Pancreas (tissue), 10 donors: ENCODE data around the gene TRAPPC3. TPM values are rescaled to one million over a fixed set of nuclear protein-coding genes. Genes with fewer than 3 reads are reported as not detected.

ENCODE experiments used
- ATAC-seq, 4 donors: fragments of 200-7000 bp; cut with Tn5 transposase; one replicate each; pipeline versions ENCODE4 v1.8.0 to v1.9.1; 2020; ENCODE audit warnings: mild to moderate bottlenecking in 4 of 4, moderate library complexity in 4 of 4
- DNase-seq, 6 donors: peaks; one replicate each; pipeline ENCODE4 v3.0.0-alpha.2; 2020
- FAIRE-seq: peaks from 2 replicates; lab custom pipeline; 2012; peaks lifted over from hg19 to GRCh38; lab: Jason Lieb, UNC
- H3K27ac ChIP-seq, 4 donors: fragments of 200-600 bp; sonication (generic); 1 replicate in 3 of 4; 2 replicates in 1 of 4; pipeline versions ENCODE4 v1.5.0 to v1.8.0; 2020
- H3K27me3 ChIP-seq, 4 donors: fragments of 200-600 bp; one replicate each; pipeline ENCODE4 v1.8.0; 2021
- H3K36me3 ChIP-seq, 3 donors: fragments of 200-600 bp; sonication (generic) in 1 of 3; one replicate each; pipeline versions ENCODE4 v1.5.0 to v1.8.0; 2020 to 2021
- H3K4me1 ChIP-seq, 3 donors: fragments of 200-600 bp; one replicate each; pipeline ENCODE4 v1.8.0; 2021
- H3K4me3 ChIP-seq, 4 donors: fragments of 200-600 bp; sonication (generic) in 2 of 4; one replicate each; pipeline versions ENCODE4 v1.5.0 to v1.8.0; 2020 to 2021
- H3K9me3 ChIP-seq, 4 donors: fragments of 200-600 bp; one replicate each; pipeline ENCODE4 v1.8.0; 2021
- WGBS, 2 donors: extraction: QIAGEN DNeasy Blood & Tissue Kit; methylation state at CpG; one replicate each; pipeline ENCODE4 v1.1.7; 2013; 5-methylcytosine and 5-hydroxymethylcytosine counted together
- intact Hi-C, 3 donors: fragments of 100-400 bp; cut with DNase I; formaldehyde crosslinking; loops; one replicate each; pipeline versions ENCODE4 v1.11.1 to v1.14.2; 2022
- polyA plus RNA-seq, 2 donors: library from polyadenylated mRNA; stranded (reverse); fragments of 200-250 nt; gene quantifications; one replicate each; pipeline ENCODE4 v1.2.3, GENCODE V29; 2013
- total RNA-seq, 6 donors: library from RNA; stranded (reverse); fragmentation: NEBNext Ultra II Directional in 4 of 6; extraction: Animal tissue kit (Norgen Biotek cat#: 25700) in 4 of 6; gene quantifications; one replicate each; pipeline versions ENCODE4 v1.2.1 to v1.2.4, GENCODE V29; 2021 to 2023
- TF ChIP-seq, protein P1 (sequence below), 4 donors: fragments of 200-600 bp; sonication (generic) in 3 of 4; IDR thresholded peaks; one replicate each; pipeline versions ENCODE4 v1.5.0 to v1.8.0; 2021; ENCODE audit warnings: antibody characterized with exemption in 4 of 4
- donor health status: healthy with polysubstance abuse.
- donor health status: DM: no; HTN: no; CAD: no; lungs with moderate emphysema.
- donor health status: DM: no; HTN: no; CAD: no.
- donor health status: control.
- donor health status: control.
- donor health status: Bipolar disorder and iron deficiency.
- donor health status: DM: yes; HTN: yes; CAD: no.
- donor health status: DM: no; HTN: no; CAD: no.
- donor health status: DM: no; HTN: no; CAD: no.
- donor health status: DM: yes; HTN: yes; CAD: no.

The TRAPPC3 gene
- total and polyA plus RNA-seq, 8 donors = 21.8 to 41.5 (median 27.0) TPM

DNA sequence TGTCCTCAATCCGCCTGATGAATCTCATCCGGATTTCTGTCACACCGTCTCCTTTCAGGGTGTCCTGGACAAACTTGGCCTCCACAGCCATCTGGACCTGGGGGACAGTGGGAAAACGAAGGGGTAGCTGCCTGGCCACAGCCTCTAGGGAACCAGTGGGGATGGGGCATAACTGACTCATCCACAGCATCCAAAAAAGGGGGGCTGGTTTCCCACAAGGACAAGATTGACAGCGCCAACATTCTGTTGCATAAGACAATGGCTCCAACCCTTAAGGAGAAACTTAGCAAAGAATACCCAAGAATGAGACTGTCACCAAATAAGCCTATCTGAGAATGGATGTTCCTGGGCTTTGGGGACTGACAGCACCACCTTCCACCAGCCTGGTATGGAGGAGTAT lies 12.1 kb downstream of the TRAPPC3 start:
- no peak for FAIRE-seq
- TF ChIP-seq, protein P1, sequence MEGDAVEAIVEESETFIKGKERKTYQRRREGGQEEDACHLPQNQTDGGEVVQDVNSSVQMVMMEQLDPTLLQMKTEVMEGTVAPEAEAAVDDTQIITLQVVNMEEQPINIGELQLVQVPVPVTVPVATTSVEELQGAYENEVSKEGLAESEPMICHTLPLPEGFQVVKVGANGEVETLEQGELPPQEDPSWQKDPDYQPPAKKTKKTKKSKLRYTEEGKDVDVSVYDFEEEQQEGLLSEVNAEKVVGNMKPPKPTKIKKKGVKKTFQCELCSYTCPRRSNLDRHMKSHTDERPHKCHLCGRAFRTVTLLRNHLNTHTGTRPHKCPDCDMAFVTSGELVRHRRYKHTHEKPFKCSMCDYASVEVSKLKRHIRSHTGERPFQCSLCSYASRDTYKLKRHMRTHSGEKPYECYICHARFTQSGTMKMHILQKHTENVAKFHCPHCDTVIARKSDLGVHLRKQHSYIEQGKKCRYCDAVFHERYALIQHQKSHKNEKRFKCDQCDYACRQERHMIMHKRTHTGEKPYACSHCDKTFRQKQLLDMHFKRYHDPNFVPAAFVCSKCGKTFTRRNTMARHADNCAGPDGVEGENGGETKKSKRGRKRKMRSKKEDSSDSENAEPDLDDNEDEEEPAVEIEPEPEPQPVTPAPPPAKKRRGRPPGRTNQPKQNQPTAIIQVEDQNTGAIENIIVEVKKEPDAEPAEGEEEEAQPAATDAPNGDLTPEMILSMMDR (IDR thresholded peaks at IDR 0.05) = no peak
- Histone ChIP-seq H3K27me3 (no peaks in the 10 kb centered on the region), H3K27ac (no peak overlapping the region), H3K36me3 (peaks cover 0 to 23% (median 4%) of the 10 kb centered on the region in 3 donors), H3K4me3 (no peak overlapping the region), H3K4me1 (peaks cover 3 to 10% (median 4%) of the 10 kb centered on the region in 3 donors), H3K9me3 (no peaks in the 10 kb centered on the region)
- ATAC-seq = no peak
- no peak for DNase-seq
- WGBS, 2 donors = 75 to 87% methylated on average over 5 of the region's 5 CpGs
- intact Hi-C loops = no loop called here

DNA sequence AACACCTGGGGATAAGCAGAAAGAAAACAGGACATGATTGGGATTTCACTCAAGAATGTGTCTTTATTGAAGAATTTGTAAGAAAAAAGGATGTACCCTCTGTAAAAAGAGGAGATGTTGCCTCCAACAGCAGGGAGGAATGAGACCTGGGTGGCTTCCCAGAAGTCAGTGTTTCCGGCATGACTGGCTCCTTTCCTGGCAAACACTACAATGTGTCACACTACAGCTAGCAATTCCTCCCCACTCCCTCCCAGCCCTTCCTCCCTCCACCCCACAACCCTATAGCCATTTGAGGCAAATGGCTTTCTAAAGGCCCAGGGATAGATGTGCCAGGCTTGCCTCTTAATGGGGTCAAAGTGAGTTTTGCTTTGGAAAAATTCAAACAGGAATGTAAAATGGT lies 12.8 kb downstream of the TRAPPC3 start:
- Histone ChIP-seq H3K27ac (peak overlapping the region in 1 of 4 donors; percentile 50), H3K4me1 (peaks cover 0 to 6% (median 3%) of the 10 kb centered on the region in 3 donors), H3K4me3 (no peak overlapping the region), H3K27me3 (no peaks in the 10 kb centered on the region), H3K9me3 (no peaks in the 10 kb centered on the region), H3K36me3 (peaks cover 0 to 23% (median 4%) of the 10 kb centered on the region in 3 donors)
- intact Hi-C loops = no loop called here
- FAIRE-seq (no peak), ATAC-seq (peak in 2 of 4 donors; percentile 18 to 55), DNase-seq (no peak)
- WGBS, 2 donors = 67 to 74% methylated on average over 1 of the region's 1 CpG
- TF ChIP-seq, protein P1 (IDR thresholded peaks at IDR 0.05) = no peak

DNA sequence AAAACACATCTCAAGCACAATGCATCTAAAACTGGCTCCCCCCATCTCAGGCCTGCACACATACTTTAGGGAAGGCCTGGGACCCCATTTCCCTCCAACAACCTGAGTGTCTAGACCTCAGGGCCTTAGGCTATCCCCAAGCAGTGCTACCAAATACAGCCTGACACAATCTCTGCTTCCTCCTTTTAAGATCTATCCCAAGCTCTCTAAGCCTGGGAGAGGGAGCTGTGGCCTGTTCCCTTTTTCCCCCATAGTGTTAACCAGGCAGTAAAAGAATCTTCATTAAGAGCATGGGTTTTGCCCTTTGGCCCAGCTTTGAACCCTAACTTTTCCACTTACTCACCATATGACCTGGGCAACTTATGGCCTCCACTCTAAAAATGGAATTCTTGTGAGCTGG lies 13.5 kb downstream of the TRAPPC3 start:
- no peak for DNase-seq
- TF ChIP-seq, protein P1 (IDR thresholded peaks at IDR 0.05) = no peak
- no peak for ATAC-seq
- Histone ChIP-seq H3K27ac (peak overlapping the region in 1 of 4 donors; percentile 50), H3K9me3 (no peaks in the 10 kb centered on the region), H3K36me3 (peaks cover 0 to 23% (median 4%) of the 10 kb centered on the region in 3 donors), H3K4me1 (peaks cover 0 to 6% (median 3%) of the 10 kb centered on the region in 3 donors), H3K27me3 (no peaks in the 10 kb centered on the region), H3K4me3 (no peak overlapping the region)
- intact Hi-C loops = no loop called here
- no peak for FAIRE-seq

DNA sequence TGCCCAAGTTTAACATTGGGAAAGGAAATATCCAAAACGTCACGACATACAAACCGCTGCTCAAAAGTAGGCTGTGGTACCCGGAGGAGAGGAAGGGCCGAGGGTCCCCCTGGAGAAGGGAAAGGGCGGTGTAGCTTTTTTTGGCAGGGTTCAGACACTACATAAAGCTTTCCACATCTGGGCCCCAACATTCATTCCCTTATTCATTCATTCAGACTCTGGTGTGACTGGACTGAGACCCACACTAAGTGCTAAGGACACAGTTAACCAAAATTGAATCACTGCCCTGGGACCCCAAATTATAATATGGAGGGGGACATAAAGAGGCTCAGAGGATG lies 14.0 kb downstream of the TRAPPC3 start:
- TF ChIP-seq, protein P1 (IDR thresholded peaks at IDR 0.05) = no peak
- 55 to 64% methylated on average over 6 of the region's 6 CpGs for WGBS, 2 donors
- no peak for FAIRE-seq
- no peak for DNase-seq
- intact Hi-C loops = no loop called here
- Histone ChIP-seq H3K4me1 (peaks cover 0 to 6% (median 3%) of the 10 kb centered on the region in 3 donors), H3K4me3 (no peak overlapping the region), H3K36me3 (peaks cover 0 to 23% (median 4%) of the 10 kb centered on the region in 3 donors), H3K27ac (peak overlapping the region in 2 of 4 donors; percentile 21 to 53), H3K9me3 (no peaks in the 10 kb centered on the region), H3K27me3 (no peaks in the 10 kb centered on the region)
- no peak for ATAC-seq

DNA sequence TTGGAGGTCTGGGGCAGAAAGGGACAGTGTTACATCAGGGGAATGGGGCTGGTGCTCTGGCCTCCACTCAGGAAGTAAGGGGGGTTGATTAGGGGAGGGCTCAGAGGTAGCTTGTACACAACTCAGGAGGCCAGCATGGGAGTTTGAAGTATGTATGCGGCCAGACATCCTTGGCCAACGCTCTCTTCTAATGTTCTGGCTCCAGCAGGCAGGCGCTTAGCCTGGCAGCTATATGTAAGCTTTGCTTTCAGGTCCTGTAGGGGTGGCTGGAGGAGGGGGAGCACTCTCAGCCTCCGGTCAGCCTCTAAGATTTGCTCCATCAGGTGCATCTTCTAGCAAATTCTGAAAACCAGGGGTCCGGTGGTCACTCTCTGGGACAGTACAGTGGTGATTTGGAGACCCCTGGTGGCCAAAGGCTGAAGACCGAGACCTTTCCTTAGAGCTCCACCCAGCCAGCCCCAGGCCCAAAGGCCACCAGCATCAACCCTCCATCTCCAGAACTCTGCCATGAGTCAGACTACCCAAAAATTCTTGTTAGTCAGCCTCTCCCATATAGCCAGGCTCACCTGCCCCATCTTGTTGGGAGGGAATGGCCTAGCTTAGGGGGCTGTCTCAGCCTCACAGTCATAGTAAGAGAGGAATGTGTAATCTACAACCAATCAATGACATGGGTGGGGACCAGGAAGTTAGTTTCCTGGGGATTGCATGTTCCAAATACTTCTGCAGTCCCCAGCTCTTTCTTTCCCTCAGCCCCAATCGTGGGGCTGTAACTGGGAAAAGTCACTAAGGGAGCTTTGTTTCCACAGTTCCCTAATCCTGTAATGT lies 14.6 kb downstream of the TRAPPC3 start:
- no peak for FAIRE-seq
- Histone ChIP-seq H3K27me3 (no peaks in the 10 kb centered on the region), H3K36me3 (peaks cover 0 to 23% (median 4%) of the 10 kb centered on the region in 3 donors), H3K4me1 (peaks cover 0 to 4% (median 3%) of the 10 kb centered on the region in 3 donors), H3K4me3 (no peak overlapping the region), H3K27ac (peak overlapping the region in 3 of 4 donors; percentile 5 to 53 (median 21)), H3K9me3 (no peaks in the 10 kb centered on the region)
- 63 to 66% methylated on average over 7 of the region's 7 CpGs for WGBS, 2 donors
- TF ChIP-seq, protein P1 (IDR thresholded peaks at IDR 0.05) = peak in 3 of 4 donors; percentile 45 to 49 (median 47)
- intact Hi-C loops = no loop called here
- ATAC-seq = peak; percentile 49 to 66 (median 62)
- DNase-seq = peak in 1 of 6 donors; percentile 53
